Sciatic nerve (tissue), 2 donors: ENCODE measurements around the gene RALBP1. TPM values are rescaled to one million over a fixed set of nuclear protein-coding genes. Genes with fewer than 3 reads are reported as not detected.
A peak's percentile ranks its signal among the peaks of the same experiment; 100 is the strongest.
"Not testable (repeated sequence)": the region's sequence is repeated elsewhere in the genome, so short reads cannot be mapped to it uniquely, and the experiment has no call there.

Experiments used
- ATAC-seq: fragments of 200-7000 bp; cut with Tn5 transposase; one replicate; pipeline ENCODE4 v1.9.1; 2020; ENCODE audit warnings: mild to moderate bottlenecking, moderate library complexity
- DNase-seq: peaks from one replicate; pipeline ENCODE4 v3.0.0-alpha.2; 2020; ENCODE audit warnings: low spot score
- intact Hi-C: fragments of 100-400 bp; cut with DNase I; formaldehyde crosslinking; loops from one replicate; pipeline ENCODE4 v1.14.2; 2022
- total RNA-seq: library from RNA; stranded (reverse); fragmentation: NEBNext Ultra II Directional; extraction: Animal tissue kit (Norgen Biotek cat#: 25700); gene quantifications from one replicate; pipeline ENCODE4 v1.2.1, GENCODE V29; 2021
- donor health status: DM: no; HTN: no; CAD: no.
- donor health status: DM: no; HTN: no; CAD: no.

The RALBP1 gene
- total RNA-seq, 1 donor from 2014 or later: 74.2 TPM

DNA sequence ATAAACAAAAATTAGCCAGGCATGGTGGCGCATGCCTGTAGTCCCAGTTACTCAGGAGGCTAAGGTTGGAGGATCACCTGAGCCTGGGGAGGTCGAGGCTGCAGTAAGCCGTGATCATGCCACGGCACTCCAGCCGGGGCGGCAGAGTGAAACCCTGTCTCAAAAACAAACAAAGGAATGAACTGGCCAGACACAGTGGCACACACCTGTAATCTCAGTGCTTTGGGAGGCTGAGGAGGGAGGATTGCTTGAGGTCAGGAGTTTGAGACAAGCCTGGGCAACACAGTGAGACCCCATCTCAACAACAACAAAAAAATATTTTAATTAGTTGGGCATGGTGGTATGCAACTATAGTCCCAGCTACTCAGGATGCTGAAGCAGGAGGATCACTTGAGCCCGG lies 24.4 kb upstream of the RALBP1 start:
- ATAC-seq, DNase-seq, intact Hi-C loops: not testable (repeated sequence)

DNA sequence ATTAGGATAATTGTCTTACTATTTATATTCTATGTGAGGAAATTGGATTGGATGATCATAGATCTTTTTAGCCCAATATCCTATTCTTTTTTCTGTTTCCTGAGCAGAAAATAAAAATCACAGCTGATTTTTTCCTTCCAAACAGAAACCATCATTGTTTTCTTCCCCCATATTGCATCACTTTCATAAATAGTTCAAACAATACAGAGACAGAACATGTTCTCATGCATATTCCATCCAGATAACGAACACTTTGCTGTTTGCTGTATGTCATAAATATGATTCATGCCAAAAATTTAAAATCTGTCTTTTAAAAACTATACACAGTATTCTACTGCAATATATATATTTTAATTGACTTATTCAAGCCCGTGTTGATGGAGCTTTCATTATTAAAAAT lies 22.0 kb upstream of the RALBP1 start:
- no peak for ATAC-seq
- intact Hi-C loops: no loop called here
- no peak for DNase-seq

DNA sequence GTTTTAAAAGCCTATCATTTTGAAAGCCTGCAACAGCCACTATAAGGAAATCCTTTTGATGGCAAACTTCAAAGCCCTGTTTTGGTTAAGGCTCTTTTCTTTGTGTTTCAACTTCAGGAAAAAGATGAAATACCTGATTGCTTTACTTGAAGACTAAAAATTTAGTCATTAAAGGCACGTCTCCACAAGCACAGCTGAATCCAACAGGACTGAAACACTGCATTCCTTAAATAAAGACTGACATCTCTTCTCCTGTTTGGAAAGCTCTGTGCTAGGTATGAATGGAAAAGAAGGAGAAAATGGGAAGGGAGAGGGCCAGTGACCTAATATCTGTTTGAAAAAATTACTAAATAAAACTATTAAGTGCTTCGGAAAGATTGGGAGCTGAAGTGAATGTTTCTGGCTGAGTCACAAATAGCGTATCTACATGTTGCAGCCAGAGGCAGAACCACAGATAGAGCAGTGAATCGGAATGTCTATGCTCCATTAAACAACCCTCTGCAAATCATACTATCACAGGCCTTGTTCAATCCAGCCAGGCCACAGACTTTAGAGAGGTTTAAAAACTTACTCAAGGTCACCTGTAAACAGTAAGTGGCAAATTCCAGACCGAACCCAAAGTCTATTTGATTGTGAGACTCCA lies 21.1 kb upstream of the RALBP1 start:
- intact Hi-C loops: no loop called here
- ATAC-seq (no peak), DNase-seq (no peak)

DNA sequence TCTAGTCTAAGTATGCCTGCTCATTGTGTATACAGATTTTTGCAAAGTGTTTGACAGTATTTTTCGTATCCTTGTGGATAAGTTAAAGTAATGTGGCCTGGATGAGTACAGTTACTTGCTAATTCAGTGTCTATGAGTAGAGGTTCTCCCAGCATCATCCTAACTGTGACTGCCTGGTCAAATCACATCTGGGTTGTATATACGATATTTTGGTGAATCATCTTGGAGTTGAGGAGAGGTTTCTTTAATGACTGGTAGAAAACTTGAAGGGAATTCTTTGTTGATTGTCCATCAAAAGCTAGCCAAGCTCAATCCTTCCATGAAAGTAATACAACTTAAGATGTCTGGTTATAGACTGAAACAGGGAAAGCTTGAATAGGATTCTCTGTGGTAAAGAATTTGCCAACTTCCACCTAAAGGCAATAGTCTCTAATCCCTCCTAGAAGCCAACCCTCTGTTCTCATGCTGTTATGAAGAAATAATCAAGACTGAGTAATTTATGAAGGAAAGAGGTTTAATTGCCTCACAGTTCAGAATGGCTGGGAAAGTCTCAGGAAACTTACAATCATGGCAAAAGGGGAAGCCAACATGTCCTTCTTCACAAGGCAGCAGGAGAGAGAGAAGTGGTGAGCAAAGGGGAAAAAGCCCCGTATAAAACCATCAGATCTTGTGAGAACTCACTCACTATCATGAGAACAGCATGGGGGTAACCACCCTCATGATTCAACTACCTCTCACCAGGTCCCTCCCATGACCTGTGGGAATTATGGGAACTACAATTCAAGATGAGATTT lies 19.4 kb upstream of the RALBP1 start:
- intact Hi-C loops: no loop called here
- ATAC-seq (no peak), DNase-seq (no peak)

DNA sequence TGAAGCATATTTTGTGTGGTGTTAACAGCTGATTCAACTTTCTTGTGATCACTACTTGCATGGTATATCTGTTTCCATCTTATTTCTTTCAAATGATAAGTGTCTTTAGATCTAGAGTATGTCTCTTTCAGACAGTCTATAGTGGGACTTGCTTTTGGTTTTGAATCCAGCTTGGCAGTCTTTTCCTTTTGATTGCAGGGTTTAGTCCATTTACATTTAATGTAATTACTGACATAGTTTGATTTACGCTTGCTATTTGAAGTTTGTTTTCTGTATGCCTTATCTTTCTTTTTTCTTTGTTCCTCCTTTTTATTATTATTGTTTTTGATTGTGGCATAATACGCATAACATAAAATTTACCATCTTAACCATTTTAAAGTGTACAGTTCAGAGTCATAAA lies 9.2 kb upstream of the RALBP1 start:
- intact Hi-C loops: no loop called here
- ATAC-seq (no peak), DNase-seq (no peak)

DNA sequence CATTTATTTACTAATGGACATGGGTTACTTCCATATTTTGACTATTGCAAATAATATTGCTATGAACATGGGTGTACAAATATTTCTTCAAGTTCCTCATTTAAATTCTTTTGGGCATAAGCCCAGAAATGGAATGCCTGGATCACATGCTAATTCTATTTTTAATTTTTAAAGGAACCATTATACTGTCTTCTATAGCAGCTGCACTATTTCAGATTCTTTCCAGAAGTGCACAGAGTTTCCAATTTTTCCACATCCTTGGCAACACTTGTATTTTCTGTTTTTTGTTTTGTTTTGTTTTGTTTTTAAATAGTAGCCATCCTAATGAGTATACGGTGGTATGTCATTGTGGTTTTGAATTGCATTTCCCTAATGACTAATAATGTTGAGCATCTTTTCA lies 8.5 kb upstream of the RALBP1 start:
- intact Hi-C loops: no loop called here
- no peak for DNase-seq
- ATAC-seq: no peak

DNA sequence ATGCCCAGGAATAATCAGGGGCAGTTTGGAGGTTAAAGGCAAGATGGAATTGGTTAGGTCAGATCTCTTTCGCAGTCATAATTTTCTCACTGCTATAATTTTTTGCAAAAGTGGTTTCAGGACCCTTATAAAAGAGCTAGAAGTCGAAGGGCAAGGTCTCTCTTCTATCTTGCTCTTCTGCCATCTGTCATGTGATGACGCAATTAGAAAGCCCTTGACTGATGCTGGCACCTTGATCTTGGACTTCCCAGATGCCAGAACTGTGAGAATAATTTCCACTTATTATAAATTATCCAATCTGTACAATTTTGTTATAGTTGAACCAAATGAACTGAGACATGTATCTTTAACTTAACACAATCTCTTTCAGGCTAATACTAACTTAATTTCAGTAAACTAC lies 6.3 kb upstream of the RALBP1 start:
- intact Hi-C loops: no loop called here
- DNase-seq: no peak
- ATAC-seq: no peak

DNA sequence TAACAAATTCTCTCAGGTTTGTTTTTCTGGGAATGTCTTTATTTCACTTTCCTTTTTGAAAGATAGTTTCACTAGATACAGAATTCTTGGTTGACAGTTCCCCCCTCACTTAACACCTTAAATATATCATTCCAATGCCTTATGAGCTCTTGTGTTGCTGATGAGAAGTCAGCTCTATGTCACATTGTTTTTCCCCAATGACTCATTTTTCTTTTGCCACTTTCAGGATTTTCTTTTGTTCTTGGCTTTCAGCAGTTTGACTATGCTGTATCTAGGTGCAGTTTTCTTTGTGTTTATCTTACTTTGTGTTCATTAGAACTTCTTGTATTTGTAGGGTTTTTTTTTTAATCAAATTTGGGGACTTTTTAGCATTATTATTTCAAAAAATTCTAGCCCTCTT lies 5.6 kb upstream of the RALBP1 start:
- DNase-seq (no peak), ATAC-seq (no peak)
- intact Hi-C loops: no loop called here

DNA sequence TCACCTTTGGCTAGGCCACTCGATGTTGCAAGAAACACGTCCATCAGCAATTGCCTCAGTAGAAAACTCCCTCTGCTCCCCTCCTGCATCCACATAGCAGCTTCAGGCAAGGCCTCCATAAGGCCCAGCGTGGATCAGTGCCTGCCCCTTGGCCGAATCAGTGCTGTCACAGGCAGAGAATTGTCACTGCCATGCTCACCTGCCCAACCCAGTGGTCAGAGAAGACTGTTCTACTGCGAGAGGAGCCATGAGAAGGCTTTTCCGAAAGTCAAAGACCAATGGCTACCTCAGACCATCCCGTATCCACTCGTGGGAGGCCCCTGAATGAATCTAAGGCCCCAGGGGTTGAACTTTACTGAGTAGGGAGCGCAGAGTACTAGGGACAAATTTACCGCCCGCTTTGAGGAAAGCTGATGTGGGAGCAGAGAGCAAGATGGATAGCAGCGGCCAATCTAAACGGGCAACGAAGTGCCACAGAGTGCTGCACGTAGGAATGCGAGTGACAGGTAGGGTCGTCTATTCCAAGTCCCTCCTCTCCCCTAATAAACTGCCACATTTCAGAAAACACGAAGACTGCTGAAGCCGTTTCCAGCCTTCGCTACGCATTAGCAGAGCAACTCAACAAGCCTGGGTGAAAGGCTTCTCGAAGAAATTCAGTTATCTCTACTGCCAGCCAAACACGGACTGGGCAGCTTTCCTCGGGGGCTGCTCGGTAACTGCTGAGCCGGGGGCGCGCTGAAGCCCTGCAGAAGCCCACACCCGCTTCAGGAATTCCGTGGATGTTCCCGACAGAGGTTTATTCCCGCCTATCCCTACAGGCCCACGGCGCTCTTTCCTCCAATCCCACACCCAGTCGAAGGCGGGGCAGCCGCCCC lies 968 bp upstream of the RALBP1 start:
- intact Hi-C loops: no loop called here
- no peak for DNase-seq
- ATAC-seq: peak; percentile 86

DNA sequence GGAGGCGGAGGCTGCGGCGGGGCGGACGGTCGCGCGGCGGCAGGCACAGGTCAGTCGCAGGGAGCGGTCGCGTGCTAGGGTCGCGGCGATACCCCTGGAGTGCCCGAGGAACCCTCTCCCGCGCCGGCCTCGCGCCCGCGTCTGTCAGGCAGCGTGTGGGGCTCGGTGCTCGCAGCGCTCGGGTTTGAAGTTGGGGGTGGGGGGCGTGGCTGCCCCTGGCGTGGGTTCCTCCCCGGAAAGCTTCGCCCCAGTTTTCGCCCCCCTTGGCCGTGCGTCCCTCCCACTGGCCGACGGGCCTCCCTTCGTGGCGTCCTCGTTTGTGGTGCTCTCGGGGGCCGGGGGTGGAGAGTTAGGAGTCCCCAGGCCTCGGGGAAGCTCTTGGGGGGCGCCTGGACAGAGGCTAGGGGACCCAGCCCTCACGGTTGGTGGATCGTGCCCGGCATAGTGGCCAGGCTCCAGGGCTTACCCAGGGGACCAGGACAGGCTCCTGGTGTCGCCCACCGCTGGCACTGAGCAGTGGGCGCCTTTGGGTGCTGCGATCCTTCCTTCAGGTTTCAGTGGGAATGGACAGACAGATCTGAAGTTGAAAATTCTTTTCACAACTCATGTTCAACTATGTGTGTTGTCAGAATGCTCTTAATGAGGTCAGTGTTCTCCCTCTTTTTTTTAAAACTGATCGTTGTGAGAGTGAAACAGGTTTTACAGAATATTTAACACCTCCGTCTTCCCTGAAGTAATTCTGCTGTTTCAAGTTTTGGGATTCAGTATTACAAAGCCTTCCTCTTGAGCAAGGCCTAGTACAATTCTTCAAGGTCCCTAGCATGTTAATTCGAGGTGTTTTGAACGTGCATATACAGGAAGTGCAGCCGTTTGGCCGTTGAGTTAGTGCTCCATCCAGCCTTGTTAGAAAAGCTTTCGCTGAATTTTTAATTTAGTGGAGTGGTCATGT lies 604 bp downstream of the RALBP1 start:
- DNase-seq (peak; percentile 82), ATAC-seq (no peak)
- intact Hi-C loops: no loop called here

DNA sequence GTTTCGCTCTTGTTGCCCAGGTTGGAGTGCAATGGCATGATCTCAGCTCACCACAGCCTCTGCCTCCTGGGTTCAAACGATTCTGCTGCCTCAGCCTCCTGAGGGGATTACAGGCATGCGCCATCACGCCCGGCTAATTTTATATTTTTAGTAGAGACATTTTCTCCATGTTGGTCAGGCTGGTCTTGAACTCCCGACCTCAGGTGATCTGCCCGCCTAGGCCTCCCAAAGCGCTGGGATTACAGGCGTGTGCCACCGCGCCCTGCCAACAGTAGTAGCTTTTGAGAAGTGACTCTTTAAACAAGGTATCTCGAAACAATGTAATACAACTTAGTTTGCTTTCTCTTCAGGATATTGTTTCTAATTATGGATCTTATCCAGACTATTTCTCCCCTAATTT lies 1.6 kb downstream of the RALBP1 start:
- ATAC-seq, DNase-seq, intact Hi-C loops: not testable (repeated sequence)

DNA sequence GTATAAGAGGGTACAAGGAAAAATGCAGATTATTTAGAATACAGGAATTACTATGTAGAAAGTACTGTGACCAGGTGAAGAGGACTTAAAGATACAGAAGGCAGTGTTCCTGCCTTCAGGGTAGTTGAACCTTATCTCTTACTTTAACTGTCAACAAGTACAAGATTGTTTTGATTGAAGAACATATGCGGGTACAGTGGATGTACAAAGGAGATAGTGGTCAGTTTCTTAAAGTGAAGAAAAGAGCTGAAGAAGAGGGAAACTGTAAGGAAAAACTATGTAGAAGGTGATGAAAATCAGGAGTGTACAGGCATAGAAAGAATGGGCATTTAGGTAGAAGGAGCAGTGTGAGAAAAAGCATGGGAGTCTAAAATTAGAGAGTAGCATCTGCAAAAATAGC lies 2.2 kb downstream of the RALBP1 start:
- DNase-seq (no peak), ATAC-seq (no peak)
- intact Hi-C loops: no loop called here

DNA sequence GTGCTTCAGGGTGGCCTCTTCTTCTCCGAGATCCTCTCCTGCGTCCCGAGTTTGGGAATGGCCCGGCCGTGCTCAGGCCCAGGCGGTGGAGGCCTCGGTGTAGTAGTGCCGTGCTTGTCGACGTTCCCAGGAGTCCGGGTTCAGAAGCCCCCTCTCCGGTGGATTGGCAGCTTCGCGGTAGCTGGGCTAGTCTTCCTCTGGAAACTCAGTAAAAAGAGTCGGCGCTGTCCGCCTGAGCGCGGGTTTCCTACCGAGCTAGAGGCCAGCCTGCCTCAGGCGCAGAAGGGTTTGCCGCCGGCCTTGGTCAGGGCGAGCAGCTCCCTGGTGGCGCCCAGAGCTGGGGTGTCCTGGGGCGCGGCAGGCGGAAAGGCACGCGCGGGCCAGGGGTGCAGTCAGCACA lies 3.2 kb downstream of the RALBP1 start:
- ATAC-seq: no peak
- intact Hi-C loops: no loop called here

DNA sequence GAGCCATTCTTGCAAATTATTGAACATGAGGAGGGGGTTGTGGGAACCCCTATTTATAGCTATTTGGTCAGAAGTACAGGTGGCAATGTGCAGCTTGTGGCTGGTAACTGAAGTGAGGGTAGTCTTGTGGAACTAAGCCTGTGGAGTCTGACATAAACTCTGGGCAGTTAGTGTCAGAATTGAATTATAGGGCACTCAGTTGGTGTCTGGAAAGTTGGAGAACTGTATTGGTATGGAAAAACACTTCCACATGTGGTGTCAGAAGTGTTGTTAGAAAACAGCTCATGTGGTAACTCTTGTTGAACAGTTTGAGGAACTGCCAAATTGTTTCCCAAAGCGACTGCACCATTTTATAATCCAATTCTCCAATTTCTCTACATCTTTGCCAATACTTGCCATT lies 7.5 kb downstream of the RALBP1 start:
- intact Hi-C loops: no loop called here

More for the DNA sequence above, 3.2 kb downstream of the RALBP1 start:
- no peak for DNase-seq

DNA sequence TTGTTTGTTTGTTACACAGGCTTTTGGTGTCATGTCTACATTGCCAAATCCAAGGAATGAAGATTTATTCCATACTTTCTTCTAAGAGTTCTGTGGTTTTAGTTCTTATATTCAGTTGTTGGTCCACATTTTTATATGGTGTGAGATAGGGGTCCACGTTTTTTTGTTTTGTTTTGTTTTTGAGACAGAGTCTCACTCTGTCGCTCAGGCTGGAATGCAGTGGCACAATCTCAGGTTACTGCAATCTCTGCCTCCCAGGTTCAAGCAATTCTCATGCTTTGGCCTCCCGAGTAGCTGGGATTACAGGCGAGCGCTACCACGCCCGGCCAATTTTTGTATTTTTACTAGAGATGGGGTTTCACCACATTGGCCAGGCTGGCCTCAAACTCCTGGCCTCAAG lies 8.2 kb downstream of the RALBP1 start:
- intact Hi-C loops: no loop called here
- DNase-seq (no peak), ATAC-seq (no peak)

More for the DNA sequence above, 7.5 kb downstream of the RALBP1 start:
- DNase-seq (no peak), ATAC-seq (no peak)

DNA sequence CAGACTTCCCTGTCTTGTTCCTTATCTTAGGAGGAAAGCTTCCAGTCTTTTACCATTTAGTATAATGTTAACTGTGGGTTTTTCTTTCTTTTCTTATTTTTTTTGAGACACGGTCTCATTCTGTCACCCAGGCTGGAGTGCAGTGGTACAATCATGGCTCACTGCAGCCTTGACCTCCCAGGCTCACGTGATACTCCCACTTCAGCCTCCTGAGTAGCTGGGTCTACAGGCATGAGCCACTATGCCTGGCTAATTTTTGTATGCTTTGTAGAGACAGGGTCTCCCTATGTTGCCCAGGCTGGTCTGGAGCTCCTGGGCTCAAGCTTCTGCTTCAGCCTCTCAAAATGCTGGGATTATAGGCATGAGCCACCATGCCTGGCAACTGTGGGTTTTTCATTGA lies 9.5 kb downstream of the RALBP1 start:
- intact Hi-C loops, ATAC-seq: not testable (repeated sequence)

DNA sequence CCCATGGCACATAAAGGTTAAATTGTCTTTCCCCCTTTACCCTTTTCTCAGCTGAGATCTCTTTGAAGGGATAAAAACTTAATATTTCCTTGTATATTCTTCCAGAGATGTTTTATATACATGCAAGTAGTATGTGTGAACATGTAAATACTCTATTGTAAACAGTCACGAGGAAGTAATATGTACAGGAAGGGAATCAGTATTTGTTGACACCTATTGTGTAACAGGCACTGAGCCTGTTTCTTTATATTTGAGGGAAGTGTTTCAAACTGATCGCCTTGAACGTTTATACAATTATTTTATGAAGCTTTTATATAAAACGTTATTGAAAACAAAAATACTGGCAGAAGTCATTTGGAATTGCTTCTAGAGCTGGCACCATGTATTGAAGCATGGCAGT lies 13.2 kb downstream of the RALBP1 start:
- intact Hi-C loops: no loop called here
- no peak for DNase-seq

More for the DNA sequence above, 9.5 kb downstream of the RALBP1 start:
- DNase-seq: not testable (repeated sequence)

DNA sequence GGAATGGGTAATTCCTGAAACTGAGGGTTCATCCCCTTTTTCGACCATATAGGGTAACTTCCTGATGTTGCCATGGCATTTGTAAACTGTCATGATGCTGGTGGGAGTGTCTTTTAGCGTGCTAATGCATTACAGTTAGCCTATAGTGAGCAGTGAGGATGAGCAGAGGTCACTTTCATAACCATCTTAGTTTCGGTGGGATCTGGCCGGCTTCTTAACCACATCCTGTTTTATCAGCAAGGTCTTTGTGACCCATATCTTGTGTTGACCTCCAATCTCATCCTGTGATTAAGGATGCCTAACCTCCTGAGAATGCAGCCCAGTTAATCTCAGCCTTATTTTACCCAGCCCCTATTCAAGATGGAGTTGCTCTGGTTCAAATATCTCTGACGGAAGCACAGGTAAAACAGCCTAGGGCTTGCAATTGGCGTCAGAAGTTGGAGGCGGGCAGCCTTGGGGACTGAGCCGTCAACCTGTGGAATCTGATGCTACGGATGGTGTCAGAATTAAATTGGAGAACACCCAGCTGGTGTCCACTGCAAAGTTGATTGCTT lies 19.5 kb downstream of the RALBP1 start:
- ATAC-seq: no peak
- intact Hi-C loops: no loop called here
- DNase-seq: no peak

More for the DNA sequence above, 13.2 kb downstream of the RALBP1 start:
- no peak for ATAC-seq
